Measurements from ENCODE around the gene GATC. TPM values are rescaled to one million over a fixed set of nuclear protein-coding genes. Genes with fewer than 3 reads are reported as not detected.

The GATC gene
- total and polyA plus RNA-seq, 2 experiments from 2014 or later, result 18.5 to 20.1 TPM

- Histone ChIP-seq H3K27me3 (ENCODE audit: insufficient read depth) (no peaks in the 10 kb centered on the region), H3K27ac (ENCODE audit: low read depth) (no peak overlapping the region), H3K9me2 (ENCODE audit: insufficient read depth) (no peaks in the 10 kb centered on the region), H3K36me3 (ENCODE audit: insufficient read depth) (no peaks in the 10 kb centered on the region), H3K4me3 (no peak overlapping the region), H2AFZ (no peak overlapping the region), H4K20me1 (replicated peaks; ENCODE audit: insufficient read depth) (0 out of 2 replicates have a peak, but pooled peaks cover 4% of the 10 kb centered on the region), H3K4me2 (no peak overlapping the region), H3K4me1 (ENCODE audit: insufficient read depth) (peaks cover 3% of the 10 kb centered on the region; the same call in 1 of the 2 replicates), H3F3A (replicated peaks; ENCODE audit: low read depth) (no peaks in the 10 kb centered on the region), H3K79me2 (replicated peaks; ENCODE audit: insufficient read depth) (no peaks in the 10 kb centered on the region; the same call in 1 of the 2 replicates)
- Mint-ChIP-seq H3K27me3 (ENCODE audit: insufficient read depth, low read depth, poor library complexity) (peaks cover 8% of the 10 kb centered on the region), H3K4me3 (no peak overlapping the region), H3K27ac (no peak overlapping the region), H3K36me3 (ENCODE audit: low read depth) (no peaks in the 10 kb centered on the region), H3K4me1 (peaks cover 17% of the 10 kb centered on the region), H3K9me3 (no peaks in the 10 kb centered on the region)
- TF ChIP-seq STAT1 (IDR thresholded peaks at IDR 0.05; ENCODE audit: unreplicated experiment) (no peak), REST (IDR thresholded peaks at IDR 0.05; ENCODE audit: unreplicated experiment) (no peak), ZNF331 (CRISPR knock-in tag; IDR thresholded peaks at IDR 0.05; ENCODE audit: low read depth) (no peak), EZH2phosphoT487 (IDR thresholded peaks at IDR 0.05; ENCODE audit: unreplicated experiment) (no peak), NANOG (IDR thresholded peaks at IDR 0.05; ENCODE audit: borderline replicate concordance) (no peak), CTCF (conservative IDR thresholded peaks at IDR 0.05; ENCODE audit: low read depth in 2 of 2) (no peak), CREB1 (CRISPR knock-in tag; IDR thresholded peaks at IDR 0.05; ENCODE audit: low read depth) (no peak), JUNB (IDR thresholded peaks at IDR 0.05; ENCODE audit: unreplicated experiment) (no peak), ETS1 (IDR thresholded peaks at IDR 0.05) (no peak), EZH2 (IDR thresholded peaks at IDR 0.05; ENCODE audit: low read depth, unreplicated experiment) (no peak), ZNF114 (CRISPR knock-in tag; IDR thresholded peaks at IDR 0.05) (no peak), POLR2AphosphoS5 (IDR thresholded peaks at IDR 0.05; ENCODE audit: low read depth) (no peak)
- TF ChIP-seq, protein P1, sequence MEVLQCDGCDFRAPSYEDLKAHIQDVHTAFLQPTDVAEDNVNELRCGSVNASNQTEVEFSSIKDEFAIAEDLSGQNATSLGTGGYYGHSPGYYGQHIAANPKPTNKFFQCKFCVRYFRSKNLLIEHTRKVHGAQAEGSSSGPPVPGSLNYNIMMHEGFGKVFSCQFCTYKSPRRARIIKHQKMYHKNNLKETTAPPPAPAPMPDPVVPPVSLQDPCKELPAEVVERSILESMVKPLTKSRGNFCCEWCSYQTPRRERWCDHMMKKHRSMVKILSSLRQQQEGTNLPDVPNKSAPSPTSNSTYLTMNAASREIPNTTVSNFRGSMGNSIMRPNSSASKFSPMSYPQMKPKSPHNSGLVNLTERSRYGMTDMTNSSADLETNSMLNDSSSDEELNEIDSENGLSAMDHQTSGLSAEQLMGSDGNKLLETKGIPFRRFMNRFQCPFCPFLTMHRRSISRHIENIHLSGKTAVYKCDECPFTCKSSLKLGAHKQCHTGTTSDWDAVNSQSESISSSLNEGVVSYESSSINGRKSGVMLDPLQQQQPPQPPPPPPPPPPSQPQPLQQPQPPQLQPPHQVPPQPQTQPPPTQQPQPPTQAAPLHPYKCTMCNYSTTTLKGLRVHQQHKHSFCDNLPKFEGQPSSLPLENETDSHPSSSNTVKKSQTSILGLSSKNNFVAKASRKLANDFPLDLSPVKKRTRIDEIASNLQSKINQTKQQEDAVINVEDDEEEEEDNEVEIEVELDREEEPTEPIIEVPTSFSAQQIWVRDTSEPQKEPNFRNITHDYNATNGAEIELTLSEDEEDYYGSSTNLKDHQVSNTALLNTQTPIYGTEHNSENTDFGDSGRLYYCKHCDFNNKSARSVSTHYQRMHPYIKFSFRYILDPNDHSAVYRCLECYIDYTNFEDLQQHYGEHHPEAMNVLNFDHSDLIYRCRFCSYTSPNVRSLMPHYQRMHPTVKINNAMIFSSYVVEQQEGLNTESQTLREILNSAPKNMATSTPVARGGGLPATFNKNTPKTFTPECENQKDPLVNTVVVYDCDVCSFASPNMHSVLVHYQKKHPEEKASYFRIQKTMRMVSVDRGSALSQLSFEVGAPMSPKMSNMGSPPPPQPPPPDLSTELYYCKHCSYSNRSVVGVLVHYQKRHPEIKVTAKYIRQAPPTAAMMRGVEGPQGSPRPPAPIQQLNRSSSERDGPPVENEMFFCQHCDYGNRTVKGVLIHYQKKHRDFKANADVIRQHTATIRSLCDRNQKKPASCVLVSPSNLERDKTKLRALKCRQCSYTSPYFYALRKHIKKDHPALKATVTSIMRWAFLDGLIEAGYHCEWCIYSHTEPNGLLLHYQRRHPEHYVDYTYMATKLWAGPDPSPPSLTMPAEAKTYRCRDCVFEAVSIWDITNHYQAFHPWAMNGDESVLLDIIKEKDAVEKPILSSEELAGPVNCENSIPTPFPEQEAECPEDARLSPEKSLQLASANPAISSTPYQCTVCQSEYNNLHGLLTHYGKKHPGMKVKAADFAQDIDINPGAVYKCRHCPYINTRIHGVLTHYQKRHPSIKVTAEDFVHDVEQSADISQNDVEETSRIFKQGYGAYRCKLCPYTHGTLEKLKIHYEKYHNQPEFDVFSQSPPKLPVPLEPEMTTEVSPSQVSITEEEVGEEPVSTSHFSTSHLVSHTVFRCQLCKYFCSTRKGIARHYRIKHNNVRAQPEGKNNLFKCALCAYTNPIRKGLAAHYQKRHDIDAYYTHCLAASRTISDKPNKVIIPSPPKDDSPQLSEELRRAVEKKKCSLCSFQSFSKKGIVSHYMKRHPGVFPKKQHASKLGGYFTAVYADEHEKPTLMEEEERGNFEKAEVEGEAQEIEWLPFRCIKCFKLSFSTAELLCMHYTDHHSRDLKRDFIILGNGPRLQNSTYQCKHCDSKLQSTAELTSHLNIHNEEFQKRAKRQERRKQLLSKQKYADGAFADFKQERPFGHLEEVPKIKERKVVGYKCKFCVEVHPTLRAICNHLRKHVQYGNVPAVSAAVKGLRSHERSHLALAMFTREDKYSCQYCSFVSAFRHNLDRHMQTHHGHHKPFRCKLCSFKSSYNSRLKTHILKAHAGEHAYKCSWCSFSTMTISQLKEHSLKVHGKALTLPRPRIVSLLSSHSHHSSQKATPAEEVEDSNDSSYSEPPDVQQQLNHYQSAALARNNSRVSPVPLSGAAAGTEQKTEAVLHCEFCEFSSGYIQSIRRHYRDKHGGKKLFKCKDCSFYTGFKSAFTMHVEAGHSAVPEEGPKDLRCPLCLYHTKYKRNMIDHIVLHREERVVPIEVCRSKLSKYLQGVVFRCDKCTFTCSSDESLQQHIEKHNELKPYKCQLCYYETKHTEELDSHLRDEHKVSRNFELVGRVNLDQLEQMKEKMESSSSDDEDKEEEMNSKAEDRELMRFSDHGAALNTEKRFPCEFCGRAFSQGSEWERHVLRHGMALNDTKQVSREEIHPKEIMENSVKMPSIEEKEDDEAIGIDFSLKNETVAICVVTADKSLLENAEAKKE (CRISPR knock-in tag; IDR thresholded peaks at IDR 0.05), result no peak
- DNase-seq (ENCODE audit: low spot score) (no peak), ATAC-seq (no peak)
Observed at GRCh38 chr12:120475643-120476042, 29.4 kb downstream of the GATC start.
